Retina (tissue), 1 donor: ENCODE data around the gene MAGEF1.

Experiments used
- DNase-seq: peaks from one replicate; pipeline ENCODE4 v3.0.0-alpha.2; 2016

The MAGEF1 gene

DNA sequence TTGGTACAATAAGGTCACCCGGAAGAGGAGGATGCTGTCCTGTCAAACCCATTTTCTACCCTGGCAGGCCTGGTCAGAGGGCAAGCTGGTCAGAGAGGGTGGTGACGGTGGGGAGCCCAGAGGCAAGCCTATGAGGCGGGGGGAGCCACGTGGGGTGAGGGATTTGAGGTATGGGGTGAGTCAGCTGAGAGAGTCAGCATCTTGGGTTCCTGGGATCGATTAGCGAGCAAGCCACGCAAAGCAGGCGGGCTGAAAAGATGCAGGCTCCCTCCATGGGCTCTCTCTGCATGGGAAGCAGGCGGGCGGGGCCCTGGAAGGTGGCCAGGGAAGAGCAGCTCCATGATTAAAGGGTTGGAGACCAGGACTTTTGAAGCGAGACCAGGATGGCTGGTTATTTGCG is 48.1 kb downstream of the MAGEF1 start:
- DNase-seq = no peak

DNA sequence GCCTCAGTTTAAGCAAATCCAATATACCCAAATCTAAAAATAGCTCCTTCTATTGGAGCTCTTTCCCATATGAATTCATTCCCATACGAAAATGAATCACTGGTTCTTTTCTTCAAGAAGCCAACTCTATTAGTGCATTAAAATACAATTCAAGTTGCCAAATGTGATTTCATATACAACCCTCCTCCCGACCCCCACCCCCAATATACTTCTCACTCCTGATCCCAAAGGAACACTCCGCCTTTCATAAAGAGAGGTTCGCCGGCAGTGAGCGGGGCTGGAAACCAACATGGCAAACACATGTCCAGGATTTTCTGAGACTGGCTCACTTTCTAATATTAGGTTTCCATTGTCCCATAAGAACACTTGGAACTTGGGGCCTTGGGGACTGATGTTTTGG is 48.5 kb downstream of the MAGEF1 start:
- DNase-seq = no peak

DNA sequence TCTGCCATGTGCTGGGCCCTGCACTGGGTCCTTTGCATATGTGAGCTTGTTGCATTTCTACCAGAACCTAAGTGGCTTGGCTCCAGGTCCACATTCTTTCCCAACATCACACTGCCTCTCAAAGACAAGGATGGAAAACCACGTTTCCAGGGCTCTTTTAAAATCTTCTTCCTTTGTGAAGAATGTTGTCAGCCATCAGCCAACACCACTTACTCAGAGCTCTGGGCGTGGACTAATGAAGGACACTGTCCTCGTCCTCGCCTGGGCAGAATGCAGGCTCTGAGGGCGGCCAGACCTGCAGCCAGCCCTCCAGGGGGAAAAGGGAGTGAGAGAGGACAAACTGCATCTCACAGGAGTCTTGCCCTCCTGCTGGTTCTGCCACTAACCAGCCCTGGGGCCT is 49.7 kb downstream of the MAGEF1 start:
- DNase-seq = no peak

- no peak for DNase-seq
Measured at GRCh38 chr3:184660931-184661330, 50.9 kb downstream of the MAGEF1 start.
